HepG2 (cell line): ENCODE results near the gene SLC6A6. TPM values are rescaled to one million over a fixed set of nuclear protein-coding genes. Genes with fewer than 3 reads are reported as not detected.

Experiments
- ATAC-seq: fragments of 200-7000 bp; cut with Tn5 transposase; 3 replicates; pipeline ENCODE4 v1.9.1; 2020; ENCODE audit warnings: mild to moderate bottlenecking, moderate library complexity
- BruUV-seq: library from RNA; stranded (reverse); fragments of 400-500 nt; replicated peaks from 2 replicates; lab custom pipeline; 2021; lab: Mats Ljungman, UMichigan
- CTCF ChIA-PET: fragments of 300-600 bp; formaldehyde crosslinking; extraction: SDS; loops from one replicate; lab custom pipeline; 2021; ENCODE audit warnings: low total read pairs, inconsistent platforms, low intra/inter-chr PET ratio; lab: Yijun Ruan, JAX
- POLR2A ChIA-PET: fragments of 350-600 bp; sonication (Branson Sonifier 250); formaldehyde crosslinking; loops from one replicate; lab custom pipeline; 2020; ENCODE audit warnings: antibody characterized with exemption, inconsistent platforms; lab: Yijun Ruan, JAX
- DNase-seq: peaks from one replicate; pipeline ENCODE4 v3.0.0-alpha.2; 2015; ENCODE audit warnings: low spot score
- FAIRE-seq: peaks from 3 replicates; lab custom pipeline; 2011; peaks lifted over from hg19 to GRCh38; lab: Jason Lieb, UNC
- H2AFZ ChIP-seq: one replicate; pipeline ENCODE4 v1.6.1; 2011; ENCODE audit warnings: low read length, inconsistent platforms
- H3K27ac ChIP-seq: fragments of 300-600 bp; 3 replicates; pipeline ENCODE4 v1.8.0; 2011; ENCODE audit warnings: mixed run types, mild to moderate bottlenecking, mixed read lengths, low read length, inconsistent platforms; ENCODE audit not compliant: insufficient read depth; ENCODE audit errors: extremely low read length
- H3K27me3 ChIP-seq, 2 experiments: fragments of 200-600 bp in 1 of 2; 2 replicates in 1 of 2; 3 replicates in 1 of 2; pipeline versions ENCODE4 v1.6.0 to v1.8.0; 2011; ENCODE audit warnings: low read length in 2 of 2, mild to moderate bottlenecking in 2 of 2, moderate library complexity in 2 of 2, inconsistent platforms in 1 of 2; ENCODE audit not compliant: insufficient read depth in 2 of 2, control insufficient read depth in 1 of 2
- H3K36me3 ChIP-seq, 2 experiments: fragments of 200-600 bp in 1 of 2; replicated peaks in 1 of 2; 2 replicates in 1 of 2; 3 replicates in 1 of 2; pipeline versions ENCODE4 v1.5.1 to v1.8.0; 2011; ENCODE audit warnings: low read length in 2 of 2, inconsistent platforms in 1 of 2; ENCODE audit not compliant: insufficient read depth in 2 of 2, control insufficient read depth in 1 of 2
- H3K4me1 ChIP-seq: 2 replicates; pipeline ENCODE4 v1.5.1; 2012; ENCODE audit warnings: low read length, inconsistent platforms; ENCODE audit not compliant: insufficient read depth
- H3K4me2 ChIP-seq: 2 replicates; pipeline ENCODE4 v1.6.0; 2011; ENCODE audit warnings: low read depth, low read length, inconsistent platforms
- H3K4me3 ChIP-seq, 3 experiments: fragments of 200-600 bp in 1 of 3; sonication (generic), shearing (Covaris generic) in 1 of 3; replicated peaks in 1 of 3; 2 replicates each; pipeline ENCODE4 v1.5.1; 2011 to 2016; ENCODE audit warnings: low read length in 3 of 3, inconsistent platforms in 2 of 3, low read depth in 2 of 3, mild to moderate bottlenecking in 2 of 3, control low read depth in 1 of 3, mixed read lengths in 1 of 3; ENCODE audit not compliant: insufficient read depth in 1 of 3
- H3K79me2 ChIP-seq: one replicate; pipeline ENCODE4 v1.6.1; 2011; ENCODE audit warnings: low read length, inconsistent platforms; ENCODE audit not compliant: insufficient read depth
- H3K9ac ChIP-seq: 2 replicates; pipeline ENCODE4 v1.6.0; 2011; ENCODE audit warnings: mild to moderate bottlenecking, low read depth, low read length, inconsistent platforms; ENCODE audit not compliant: insufficient read depth
- H3K9me3 ChIP-seq: 2 replicates; pipeline ENCODE4 v1.5.1; 2012; ENCODE audit warnings: mild to moderate bottlenecking, low read length
- H4K20me1 ChIP-seq: 2 replicates; pipeline ENCODE4 v1.6.0; 2011; ENCODE audit warnings: inconsistent platforms, mild to moderate bottlenecking, low read length, moderate library complexity; ENCODE audit not compliant: insufficient read depth
- ATM ChIP-seq: fragments of 450-650 bp; IDR thresholded peaks from 2 replicates; pipeline ENCODE4 v1.7.1; 2017; ENCODE audit warnings: mild to moderate bottlenecking, borderline replicate concordance
- ETS1 ChIP-seq: sonication (generic); formaldehyde crosslinking; IDR thresholded peaks from 2 replicates; pipeline ENCODE4 v1.4.0; 2020; ENCODE audit warnings: missing genetic modification reagents
- KLF6 ChIP-seq: IDR thresholded peaks from 2 replicates; pipeline ENCODE4 v1.8.0; 2016; ENCODE audit warnings: missing biosample characterization, missing genetic modification reagents
- PRMT3 ChIP-seq: sonication (generic); formaldehyde crosslinking; IDR thresholded peaks from 2 replicates; pipeline ENCODE4 v1.8.1; 2022; ENCODE audit warnings: low read depth, mild to moderate bottlenecking, moderate library complexity, missing genetic modification reagents, borderline replicate concordance
- RFX5 ChIP-seq: IDR thresholded peaks from 2 replicates; pipeline ENCODE4 v1.6.1; 2011; ENCODE audit warnings: low read depth, low read length, improper control_type of control experiment
- STAG1 ChIP-seq: sonication (generic); formaldehyde crosslinking; IDR thresholded peaks from 2 replicates; pipeline ENCODE4 v1.4.0; 2020; ENCODE audit warnings: missing genetic modification reagents
- YY1 ChIP-seq: IDR thresholded peaks from 2 replicates; pipeline ENCODE4 v1.6.1; 2011; ENCODE audit warnings: low read length, low read depth, moderate library complexity, mild to moderate bottlenecking; ENCODE audit not compliant: insufficient read depth, insufficient replicate concordance
- ZNF335 ChIP-seq: sonication (generic); formaldehyde crosslinking; IDR thresholded peaks from 2 replicates; pipeline ENCODE4 v1.4.0; 2020; ENCODE audit warnings: missing genetic modification reagents
- ZNF564 ChIP-seq: sonication (generic); formaldehyde crosslinking; IDR thresholded peaks from 2 replicates; pipeline ENCODE4 v1.8.1; 2023; ENCODE audit warnings: mild to moderate bottlenecking, missing genetic modification reagents
- ZNF766 ChIP-seq: sonication (generic); formaldehyde crosslinking; IDR thresholded peaks from 2 replicates; pipeline ENCODE4 v1.5.0; 2020; ENCODE audit warnings: missing genetic modification reagents, borderline replicate concordance
- ZNF777 ChIP-seq: sonication (generic); formaldehyde crosslinking; IDR thresholded peaks from 2 replicates; pipeline ENCODE4 v1.4.0; 2020; ENCODE audit warnings: missing genetic modification reagents
- WGBS: methylation state at CpG from one replicate; pipeline ENCODE4 v1.1.6; 2017; ENCODE audit warnings: low lambda C conversion rate; 5-methylcytosine and 5-hydroxymethylcytosine counted together
- in situ Hi-C: cut with HindIII; loops from 2 replicates; pipeline ENCODE4 v1.10.0; 2017; ENCODE audit warnings: low pct_unique_long_range_greater_than_20kb; ENCODE audit not compliant: extremely low pct_ligation_motif_present
- intact Hi-C: fragments of 100-400 bp; cut with micrococcal nuclease; formaldehyde crosslinking; loops from one replicate; pipeline ENCODE4 v1.10.0; 2022; ENCODE audit not compliant: unreplicated experiment
- polyA plus RNA-seq, 8 experiments: library from polyadenylated mRNA; depleted of rRNA in 3 of 8; stranded (reverse) in 7 of 8; unstranded in 1 of 8; fragments of >200 nt; fragmentation: Illumina TruSeq in 4 of 8; extraction: Trizol in 4 of 8; gene quantifications; 2 replicates each; pipeline versions ENCODE4 v1.2.1 to v1.2.3, GENCODE V29; 2011 to 2016; ENCODE audit warnings: low read depth in 4 of 8, missing spikeins in 1 of 8, mixed read lengths in 1 of 8; ENCODE audit not compliant: insufficient read depth in 1 of 8
- total RNA-seq, 5 experiments: library from RNA; depleted of rRNA; stranded (reverse); fragments of >200 nt; fragmentation: Illumina TruSeq; extraction: Trizol; gene quantifications; 2 replicates each; pipeline ENCODE4 v1.2.3, GENCODE V29; 2016; ENCODE audit warnings: low read depth in 1 of 5

Gene SLC6A6
- total and polyA plus RNA-seq, 2 of the 13 experiments (the other 11 are each of a cell fraction or from before 2014, with no cell fraction given), result 14.1 to 20.7 TPM

GRCh38 chr3:14444380-14444779, 42.0 kb downstream of the SLC6A6 start:
- intact Hi-C loops, result no loop called here
- WGBS, result 98% methylated on average over 6 of the region's 6 CpGs
- Histone ChIP-seq H3K27me3 (no peaks in the 10 kb centered on the region), H3K36me3 (peaks cover 27 to 52% of the 10 kb centered on the region in 2 experiments; a peak in 4 of 5 replicates), H3K4me1 (no peaks in the 10 kb centered on the region), H4K20me1 (no peaks in the 10 kb centered on the region)
- POLR2A ChIA-PET, result no interaction called here
- no peak for TF ChIP-seq ZNF777
- TF ChIP-seq ZNF564, result no peak
- no peak for TF ChIP-seq ZNF766
- TF ChIP-seq ATM, result no peak
- no peak for TF ChIP-seq STAG1
- no peak for TF ChIP-seq ETS1 (CRISPR knock-in tag)
- TF ChIP-seq KLF6, result no peak
- TF ChIP-seq RFX5, result no peak
- no peak for TF ChIP-seq PRMT3 (CRISPR knock-in tag)
- TF ChIP-seq ZNF335 (CRISPR knock-in tag), result no peak
- TF ChIP-seq YY1, result no peak
- TF ChIP-seq, all 625 proteins: peak for 0
- Histone ChIP-seq H2AFZ (no peak overlapping the region), H3K9me3 (no peaks in the 10 kb centered on the region), H3K4me3 (no peak overlapping the region), H3K9ac (no peak overlapping the region), H3K79me2 (no peaks in the 10 kb centered on the region), H3K4me2 (no peak overlapping the region), H3K27ac (no peak overlapping the region)
- no peak for DNase-seq
- in situ Hi-C loops, result no loop called here
- no TSS peak for BruUV-seq
- CTCF ChIA-PET, result no interaction called here
- FAIRE-seq, result no peak
- no peak for ATAC-seq
